Psoas muscle (tissue), 8 donors: ENCODE results near the gene SLC22A3. TPM values are rescaled to one million over a fixed set of nuclear protein-coding genes. Genes with fewer than 3 reads are reported as not detected.
"Not testable (repeated sequence)": the region's sequence is repeated elsewhere in the genome, so short reads cannot be mapped to it uniquely, and the experiment has no call there.

ENCODE experiments used
- ATAC-seq, 4 donors: fragments of 200-7000 bp; cut with Tn5 transposase; one replicate each; pipeline ENCODE4 v1.9.1; 2020; ENCODE audit warnings: moderate library complexity in 3 of 4, mild to moderate bottlenecking in 2 of 4
- DNase-seq, 2 donors: peaks; one replicate each; pipeline ENCODE4 v3.0.0-alpha.2; 2020
- H3K27ac ChIP-seq: fragments of 200-600 bp; one replicate; pipeline ENCODE4 v1.8.0; 2022
- H3K27me3 ChIP-seq, 3 donors: fragments of 200-600 bp in 1 of 3; one replicate each; pipeline versions ENCODE4 v1.6.1 to v1.8.0; 2013 to 2022; ENCODE audit warnings: low read length in 2 of 3, mild to moderate bottlenecking in 2 of 3, moderate library complexity in 1 of 3; ENCODE audit not compliant: insufficient read depth in 3 of 3
- H3K36me3 ChIP-seq, 2 donors: fragments of 200-600 bp in 1 of 2; one replicate each; pipeline versions ENCODE4 v1.6.1 to v1.8.0; 2013 to 2022; ENCODE audit warnings: low read depth in 1 of 2, mild to moderate bottlenecking in 1 of 2, moderate library complexity in 1 of 2; ENCODE audit not compliant: insufficient read depth in 1 of 2
- H3K4me1 ChIP-seq: fragments of 200-600 bp; one replicate; pipeline ENCODE4 v1.8.0; 2022
- H3K4me3 ChIP-seq: fragments of 200-600 bp; one replicate; pipeline ENCODE4 v1.8.0; 2022; ENCODE audit warnings: mild to moderate bottlenecking
- H3K9me3 ChIP-seq: fragments of 200-600 bp; one replicate; pipeline ENCODE4 v1.8.0; 2022
- WGBS, 3 donors: extraction: QIAGEN DNeasy Blood & Tissue Kit; methylation state at CpG; one replicate each; pipeline versions ENCODE4 v1.1.6 to v1.1.7; 2013; 5-methylcytosine and 5-hydroxymethylcytosine counted together
- intact Hi-C, 2 donors: fragments of 100-400 bp; cut with DNase I; formaldehyde crosslinking; loops; one replicate each; pipeline versions ENCODE4 v1.11.0 to v1.14.2; 2022
- polyA plus RNA-seq, 3 donors: library from polyadenylated mRNA; stranded (reverse); fragments of 200-250 nt; gene quantifications; one replicate each; pipeline ENCODE4 v1.2.3, GENCODE V29; 2013
- total RNA-seq, 4 donors: library from RNA; stranded (reverse); fragmentation: NEBNext Ultra II Directional in 2 of 4; extraction: Animal tissue kit (Norgen Biotek cat#: 25700) in 2 of 4; gene quantifications; one replicate each; pipeline versions ENCODE4 v1.2.1 to v1.2.4, GENCODE V29; 2021 to 2023
- TF ChIP-seq, protein P1 (sequence below): fragments of 200-600 bp; IDR thresholded peaks from one replicate; pipeline ENCODE4 v1.8.0; 2022; ENCODE audit warnings: antibody characterized with exemption
- donor health status: healthy with polysubstance abuse.
- donor health status: DM: no; HTN: no; CAD: no; lungs with moderate emphysema.
- donor health status: Bipolar disorder and iron deficiency.
- donor health status: healthy.
- donor health status: DM: yes; HTN: yes; CAD: no.
- donor health status: DM: no; HTN: no; CAD: no.
- donor health status: DM: no; HTN: no; CAD: no.
- donor health status: DM: yes; HTN: yes; CAD: no.

The SLC22A3 gene
- total and polyA plus RNA-seq, 7 donors = 43.7 to 121 (median 49.5) TPM

DNA sequence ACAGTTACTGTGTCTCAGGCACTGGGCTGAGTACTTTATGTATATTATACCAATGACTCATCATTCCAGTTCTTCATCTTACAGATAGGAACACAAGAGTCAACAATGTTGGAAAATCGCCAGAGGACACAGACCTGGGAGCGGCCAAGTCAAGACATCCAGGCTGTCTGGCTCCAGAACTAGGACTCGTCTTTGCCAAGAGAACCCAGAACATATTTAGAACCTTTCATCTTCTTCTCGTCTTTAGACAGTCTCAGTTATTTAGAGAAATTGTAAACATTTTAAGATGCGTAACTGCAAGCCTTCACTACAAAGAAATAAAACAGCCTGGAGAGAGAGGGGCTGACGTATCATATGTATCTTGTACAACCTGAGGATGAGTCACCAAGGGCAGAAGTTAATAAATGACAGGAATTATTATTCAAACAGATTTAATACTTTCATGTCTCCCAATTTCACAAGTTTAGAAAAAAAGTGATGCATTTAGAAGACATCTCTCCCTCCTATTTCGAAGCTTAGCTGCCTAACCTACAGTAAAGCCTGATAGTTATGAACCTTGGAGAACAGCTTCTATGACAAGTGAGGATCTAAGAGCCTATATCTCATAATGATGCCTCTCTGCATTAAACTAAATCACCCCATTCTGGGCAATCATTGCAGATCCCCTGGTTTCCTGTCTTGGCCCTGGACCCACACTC, 43.4 kb downstream of the SLC22A3 start:
- Histone ChIP-seq H3K4me3 (no peak overlapping the region), H3K27me3 (no peaks in the 10 kb centered on the region), H3K36me3 (no peaks in the 10 kb centered on the region), H3K27ac (peak overlapping the region; percentile 28), H3K4me1 (peaks cover 13% of the 10 kb centered on the region), H3K9me3 (no peaks in the 10 kb centered on the region)
- TF ChIP-seq, protein P1, sequence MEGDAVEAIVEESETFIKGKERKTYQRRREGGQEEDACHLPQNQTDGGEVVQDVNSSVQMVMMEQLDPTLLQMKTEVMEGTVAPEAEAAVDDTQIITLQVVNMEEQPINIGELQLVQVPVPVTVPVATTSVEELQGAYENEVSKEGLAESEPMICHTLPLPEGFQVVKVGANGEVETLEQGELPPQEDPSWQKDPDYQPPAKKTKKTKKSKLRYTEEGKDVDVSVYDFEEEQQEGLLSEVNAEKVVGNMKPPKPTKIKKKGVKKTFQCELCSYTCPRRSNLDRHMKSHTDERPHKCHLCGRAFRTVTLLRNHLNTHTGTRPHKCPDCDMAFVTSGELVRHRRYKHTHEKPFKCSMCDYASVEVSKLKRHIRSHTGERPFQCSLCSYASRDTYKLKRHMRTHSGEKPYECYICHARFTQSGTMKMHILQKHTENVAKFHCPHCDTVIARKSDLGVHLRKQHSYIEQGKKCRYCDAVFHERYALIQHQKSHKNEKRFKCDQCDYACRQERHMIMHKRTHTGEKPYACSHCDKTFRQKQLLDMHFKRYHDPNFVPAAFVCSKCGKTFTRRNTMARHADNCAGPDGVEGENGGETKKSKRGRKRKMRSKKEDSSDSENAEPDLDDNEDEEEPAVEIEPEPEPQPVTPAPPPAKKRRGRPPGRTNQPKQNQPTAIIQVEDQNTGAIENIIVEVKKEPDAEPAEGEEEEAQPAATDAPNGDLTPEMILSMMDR = no peak
- intact Hi-C loops = no loop called here
- no peak for DNase-seq
- peak; percentile 42 to 69 (median 50) for ATAC-seq
- 50 to 72% (median 51%) methylated on average over 7 of the region's 7 CpGs for WGBS, 3 donors

DNA sequence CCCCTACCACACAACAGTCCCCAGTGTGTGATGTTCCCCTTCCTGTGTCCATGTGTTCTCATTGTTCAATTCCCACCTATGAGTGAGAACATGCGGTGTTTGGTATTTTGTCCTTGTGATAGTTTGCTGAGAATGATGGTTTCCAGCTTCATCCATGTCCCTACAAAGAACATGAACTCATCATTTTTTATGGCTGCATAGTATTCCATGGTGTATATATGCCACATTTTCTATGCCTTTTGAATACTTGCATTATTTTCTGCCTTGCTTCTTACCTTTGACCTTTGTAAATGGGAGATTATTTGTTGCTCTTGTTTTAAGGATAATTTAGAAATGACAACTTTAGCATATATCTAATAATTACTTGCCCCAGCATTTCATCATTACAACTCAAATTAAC, 45.3 kb downstream of the SLC22A3 start:
- 96 to 100% (median 100%) methylated on average over 1 of the region's 1 CpG for whole genome bisulfite sequencing, 3 donors
- H3K36me3 ChIP-seq, ATAC-seq, H3K4me1 ChIP-seq, H3K27ac ChIP-seq, H3K9me3 ChIP-seq, DNase-seq, intact Hi-C loops, H3K27me3 ChIP-seq, H3K4me3 ChIP-seq: not testable (repeated sequence)

DNA sequence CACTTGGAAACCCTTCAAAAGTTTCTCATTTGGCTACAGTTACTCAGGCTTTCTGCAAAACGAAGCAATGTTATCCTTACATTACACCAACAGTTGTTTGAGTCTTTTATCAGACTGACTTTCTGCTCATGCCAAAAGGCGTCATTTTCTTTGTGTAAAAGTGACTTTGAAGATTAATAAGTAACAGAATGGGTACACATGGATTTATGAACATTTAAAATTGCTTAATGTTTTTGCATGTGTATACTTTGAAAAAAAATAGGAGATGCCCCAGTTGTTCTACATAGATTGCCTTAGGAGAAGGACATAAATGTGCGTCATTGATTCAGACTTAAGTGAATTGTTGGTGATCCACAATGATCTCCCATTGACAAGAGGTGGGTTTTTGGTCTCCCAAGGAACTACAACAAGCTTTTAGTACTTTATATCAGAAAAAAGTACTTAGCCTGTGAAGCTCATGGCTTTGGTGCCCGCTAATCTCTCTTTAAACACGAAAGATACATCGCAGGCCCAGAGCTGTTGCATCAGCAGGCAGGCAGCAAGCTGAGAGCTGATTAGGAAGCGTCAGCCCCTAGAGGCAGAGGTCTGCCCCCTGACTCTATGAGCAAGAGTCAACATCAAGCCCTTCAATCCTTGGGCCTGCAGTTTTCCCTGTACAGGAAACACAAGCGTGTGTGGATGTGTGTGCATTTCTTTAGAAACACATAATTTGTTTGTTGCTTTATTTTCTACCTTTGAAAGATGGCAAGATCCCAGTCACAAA, 45.9 kb downstream of the SLC22A3 start:
- Histone ChIP-seq H3K9me3 (no peaks in the 10 kb centered on the region), H3K36me3 (no peaks in the 10 kb centered on the region), H3K4me3 (no peak overlapping the region), H3K27ac (no peak overlapping the region), H3K27me3 (no peaks in the 10 kb centered on the region), H3K4me1 (peaks cover 15% of the 10 kb centered on the region)
- intact Hi-C loops = no loop called here
- ATAC-seq = no peak
- no peak for DNase-seq
- 73 to 79% (median 76%) methylated on average over 8 of the region's 8 CpGs for WGBS, 3 donors
- TF ChIP-seq, protein P1 = no peak

DNA sequence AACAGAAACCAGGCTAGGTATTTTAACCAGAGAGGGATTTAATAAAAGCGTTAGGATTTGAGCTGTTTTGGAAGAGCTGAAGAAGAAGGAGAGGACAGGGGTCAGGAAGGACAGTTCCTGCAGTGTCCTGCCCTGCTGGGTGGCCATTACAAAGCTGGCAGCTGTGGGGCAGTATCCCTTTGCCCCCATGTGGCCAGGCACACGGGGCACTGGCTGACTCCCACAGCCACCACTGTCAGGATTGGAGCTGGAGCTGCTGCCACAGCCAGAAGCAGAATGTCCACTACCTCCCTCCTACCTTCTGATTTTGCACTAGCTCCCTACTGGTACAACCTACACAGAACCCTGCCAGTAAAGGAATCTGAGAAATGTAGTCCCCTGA, 46.5 kb downstream of the SLC22A3 start:
- Histone ChIP-seq H3K9me3 (no peaks in the 10 kb centered on the region), H3K4me3 (no peak overlapping the region), H3K4me1 (peaks cover 15% of the 10 kb centered on the region), H3K27ac (no peak overlapping the region), H3K36me3 (no peaks in the 10 kb centered on the region), H3K27me3 (no peaks in the 10 kb centered on the region)
- WGBS, 3 donors = 53 to 58% (median 53%) methylated on average over 2 of the region's 2 CpGs
- TF ChIP-seq, protein P1 = no peak
- intact Hi-C loops = no loop called here
- ATAC-seq (peak; percentile 46 to 64 (median 60)), DNase-seq (no peak)

DNA sequence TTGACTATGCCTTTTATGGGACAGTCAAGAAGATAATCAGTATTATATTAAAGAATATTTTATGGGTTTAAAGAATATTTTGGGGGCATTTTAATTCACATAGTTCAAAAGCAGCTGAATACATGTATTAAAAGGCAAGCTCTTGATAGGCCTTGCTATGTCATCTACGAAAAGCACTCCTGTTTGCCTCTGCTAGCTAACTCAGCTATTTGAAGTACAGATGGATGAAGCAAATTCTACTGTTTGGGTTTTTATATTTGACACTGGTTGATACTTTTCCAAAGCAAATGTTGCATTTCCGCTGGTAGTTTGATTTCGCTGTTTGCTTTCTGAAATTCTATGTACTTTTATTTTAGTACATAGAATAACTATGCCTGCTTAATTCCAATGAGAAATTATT, 47.0 kb downstream of the SLC22A3 start:
- peaks cover 15% of the 10 kb centered on the region for H3K4me1 ChIP-seq
- intact Hi-C loops = no loop called here
- ATAC-seq = no peak
- 90 to 94% (median 94%) methylated on average over 3 of the region's 3 CpGs for WGBS, 3 donors
- no peak overlapping the region for H3K4me3 ChIP-seq
- no peak for DNase-seq
- H3K27ac ChIP-seq = no peak overlapping the region
- TF ChIP-seq, protein P1 = no peak
- no peaks in the 10 kb centered on the region for H3K9me3 ChIP-seq
- H3K27me3 ChIP-seq = no peaks in the 10 kb centered on the region
- no peaks in the 10 kb centered on the region for H3K36me3 ChIP-seq
